ACHN (cell line): ENCODE measurements around the gene KRT6A.

ENCODE experiments used
- DNase-seq: peaks from one replicate; pipeline ENCODE4 v3.0.0-alpha.2; 2015
- in situ Hi-C: cut with HindIII; loops from 2 replicates; pipeline ENCODE4 v1.10.0; 2017; ENCODE audit warnings: low sequenced_read_pairs, low pct_ligation_motif_present, low pct_unique_long_range_greater_than_20kb

The KRT6A gene

DNA sequence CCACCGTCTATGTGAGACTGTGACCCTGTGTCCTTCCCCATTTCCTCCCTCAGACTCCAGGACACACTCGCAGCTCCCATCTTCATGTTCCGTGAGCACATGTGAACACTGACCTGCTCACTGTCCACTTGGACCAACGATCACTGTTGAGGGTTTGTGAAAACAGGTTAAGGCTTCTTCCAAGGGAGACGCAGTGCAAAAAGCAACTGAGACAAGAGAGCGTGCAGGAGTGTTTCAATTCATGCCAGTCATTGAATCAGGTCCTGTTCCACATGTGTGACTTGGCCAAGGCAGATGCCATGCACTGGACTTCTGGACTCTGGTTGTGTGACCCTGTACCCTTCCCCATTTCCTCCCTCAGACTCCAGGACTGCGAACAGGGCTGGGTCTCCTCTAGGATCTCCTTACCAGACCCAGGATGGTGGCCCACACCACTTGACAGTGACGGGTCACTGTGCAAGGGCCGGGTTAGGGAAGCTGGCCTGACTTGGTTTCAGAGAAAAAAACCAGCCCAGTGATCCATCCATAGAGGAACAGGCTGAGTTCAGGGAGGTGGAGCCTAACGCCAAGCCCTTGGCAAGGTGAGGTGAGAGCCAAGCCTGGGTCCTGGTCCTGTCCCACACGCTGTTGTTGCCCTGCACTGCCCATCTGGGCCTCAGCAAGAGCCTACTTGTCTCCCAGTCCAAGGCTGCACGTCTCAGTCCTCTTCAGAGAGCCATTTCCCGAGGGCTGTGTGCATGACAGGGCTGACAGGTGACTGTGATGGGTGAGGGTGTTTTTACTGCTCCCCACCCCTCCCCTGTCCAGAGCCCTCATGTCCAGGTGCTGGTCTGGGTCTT is 32.8 kb upstream of the KRT6A start:
- no peak for DNase-seq
- in situ Hi-C loops, result no loop called here

GRCh38 chr12:52524898-52525591 is 32.0 kb upstream of the KRT6A start:
- in situ Hi-C loops, result no loop called here
- no peak for DNase-seq

GRCh38 chr12:52524241-52524897 is 31.3 kb upstream of the KRT6A start:
- no peak for DNase-seq
- in situ Hi-C loops, result no loop called here

- in situ Hi-C loops, result no loop called here
- no peak for DNase-seq
Observed at GRCh38 chr12:52523824-52524223, 30.8 kb upstream of the KRT6A start.

- in situ Hi-C loops, result no loop called here
- DNase-seq, result no peak
Observed at GRCh38 chr12:52522346-52523011, 29.4 kb upstream of the KRT6A start.

DNA sequence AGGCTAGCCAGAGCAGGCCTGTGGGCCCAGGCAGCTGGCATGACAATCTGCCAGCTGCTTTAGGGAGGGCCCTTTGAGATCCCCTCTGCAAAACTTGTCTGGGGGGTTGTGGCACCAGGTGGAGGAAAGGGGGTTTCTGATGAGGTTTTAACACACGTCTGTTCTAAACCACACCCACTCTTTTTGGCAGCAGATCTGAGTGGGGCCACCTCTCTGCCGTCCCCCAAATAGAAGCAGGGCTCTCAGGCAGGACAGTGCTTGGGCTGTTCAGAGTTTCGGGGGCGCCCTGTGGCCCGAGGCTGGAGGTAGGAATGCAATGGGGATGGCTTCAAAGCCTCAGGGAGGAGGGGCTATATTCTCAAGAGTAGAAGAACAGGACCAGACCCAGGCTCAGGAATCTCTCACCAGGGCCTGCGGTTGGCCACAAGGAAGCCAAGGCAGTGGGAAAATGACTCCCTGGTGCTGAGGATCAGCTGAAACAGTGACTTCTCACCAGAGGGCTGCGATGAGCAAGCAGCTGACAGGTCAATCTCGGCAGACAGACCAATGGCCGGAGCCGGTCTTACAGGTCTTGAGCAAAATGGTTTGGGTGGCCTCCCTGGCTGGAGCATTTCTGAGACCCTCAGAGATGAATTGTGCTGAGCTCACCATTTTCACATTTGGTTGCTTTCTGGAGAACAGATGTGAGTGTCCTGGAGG is 28.7 kb upstream of the KRT6A start:
- in situ Hi-C loops, result no loop called here

DNA sequence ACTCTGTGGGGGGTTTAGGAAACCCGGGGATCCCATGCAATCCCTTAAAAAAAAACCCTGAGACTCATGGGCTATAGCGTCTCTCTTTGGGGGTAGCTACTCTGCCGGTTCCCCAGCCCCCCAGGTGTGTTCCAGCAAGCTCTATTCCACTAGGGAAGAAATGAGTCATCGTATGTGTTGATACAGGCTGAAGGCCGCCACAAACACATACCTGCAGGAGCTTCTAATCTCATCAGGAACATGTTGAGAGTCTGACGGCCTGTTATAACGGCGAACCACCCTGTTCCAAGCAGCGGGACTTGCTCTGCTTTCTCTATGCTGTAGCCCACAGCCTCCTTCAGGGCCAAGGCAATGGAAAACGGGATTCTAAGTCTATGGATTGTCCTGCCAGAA is 28.1 kb upstream of the KRT6A start:
- in situ Hi-C loops, result no loop called here
- no peak for DNase-seq

More for the DNA sequence above, 28.7 kb upstream of the KRT6A start:
- no peak for DNase-seq

- no peak for DNase-seq
- in situ Hi-C loops, result no loop called here
Observed at GRCh38 chr12:52519826-52520662, 27.0 kb upstream of the KRT6A start, which contains the start of gene KRT5. KRT5 (minus strand) TSS chr12:52520394; CDS start chr12:52520296, 98 bp downstream.

DNA sequence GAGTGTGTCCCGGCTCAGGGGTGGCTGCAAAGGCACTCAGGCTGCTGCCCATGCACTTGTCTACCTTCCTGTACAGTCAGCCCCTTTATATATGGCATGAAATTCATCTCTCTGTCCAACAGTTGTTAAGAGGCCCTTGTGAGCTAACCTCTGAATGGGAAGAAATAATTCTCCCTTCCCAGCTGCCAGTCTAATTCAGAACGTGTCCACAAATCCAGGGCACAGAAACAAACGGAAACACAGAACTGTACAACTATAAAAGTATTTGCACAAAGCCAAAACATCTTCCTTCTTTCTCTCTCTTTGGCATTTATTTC is 26.3 kb upstream of the KRT6A start:
- DNase-seq, result no peak
- in situ Hi-C loops, result no loop called here

DNA sequence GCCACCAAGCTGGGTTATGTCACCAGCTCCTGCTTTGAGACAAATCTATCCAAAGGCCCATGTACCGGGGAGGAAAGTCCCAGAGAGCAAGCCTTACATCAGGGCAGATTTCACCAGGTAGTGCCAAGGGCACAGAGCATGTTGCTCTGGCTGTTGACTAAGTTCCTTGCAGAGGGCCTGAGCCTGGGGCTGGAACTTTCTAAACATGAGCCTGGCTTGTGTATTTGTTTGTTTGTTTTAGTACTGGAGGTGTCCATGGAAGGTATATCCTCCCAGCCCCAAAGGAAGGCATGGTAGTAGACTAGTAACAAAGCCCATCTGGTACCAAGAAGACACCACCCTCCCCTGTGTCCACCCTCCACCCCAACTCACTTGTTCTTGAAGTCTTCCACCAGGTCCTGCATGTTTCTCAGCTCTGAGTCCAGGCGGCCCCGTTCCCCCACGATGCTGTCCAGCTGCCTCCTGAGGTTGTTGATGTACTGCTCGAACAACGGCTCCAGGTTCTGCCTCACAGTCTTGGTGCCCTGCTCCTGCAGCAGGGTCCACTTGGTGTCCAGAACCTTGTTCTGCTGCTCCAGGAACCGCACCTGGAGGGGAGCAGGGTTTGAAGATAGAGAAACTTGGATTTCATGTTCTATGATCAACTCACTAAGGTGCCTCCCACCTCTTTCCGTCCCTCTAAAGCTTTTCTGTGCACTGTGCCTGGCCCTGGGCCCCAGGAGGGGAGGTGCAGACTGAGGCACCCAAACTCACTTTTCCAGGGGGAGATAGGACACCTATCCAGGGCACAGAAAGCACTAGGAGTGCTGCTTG is 25.7 kb upstream of the KRT6A start:
- in situ Hi-C loops, result no loop called here
- no peak for DNase-seq

- in situ Hi-C loops, result no loop called here
- DNase-seq, result no peak
Observed at GRCh38 chr12:52517888-52518287, 24.8 kb upstream of the KRT6A start.

DNA sequence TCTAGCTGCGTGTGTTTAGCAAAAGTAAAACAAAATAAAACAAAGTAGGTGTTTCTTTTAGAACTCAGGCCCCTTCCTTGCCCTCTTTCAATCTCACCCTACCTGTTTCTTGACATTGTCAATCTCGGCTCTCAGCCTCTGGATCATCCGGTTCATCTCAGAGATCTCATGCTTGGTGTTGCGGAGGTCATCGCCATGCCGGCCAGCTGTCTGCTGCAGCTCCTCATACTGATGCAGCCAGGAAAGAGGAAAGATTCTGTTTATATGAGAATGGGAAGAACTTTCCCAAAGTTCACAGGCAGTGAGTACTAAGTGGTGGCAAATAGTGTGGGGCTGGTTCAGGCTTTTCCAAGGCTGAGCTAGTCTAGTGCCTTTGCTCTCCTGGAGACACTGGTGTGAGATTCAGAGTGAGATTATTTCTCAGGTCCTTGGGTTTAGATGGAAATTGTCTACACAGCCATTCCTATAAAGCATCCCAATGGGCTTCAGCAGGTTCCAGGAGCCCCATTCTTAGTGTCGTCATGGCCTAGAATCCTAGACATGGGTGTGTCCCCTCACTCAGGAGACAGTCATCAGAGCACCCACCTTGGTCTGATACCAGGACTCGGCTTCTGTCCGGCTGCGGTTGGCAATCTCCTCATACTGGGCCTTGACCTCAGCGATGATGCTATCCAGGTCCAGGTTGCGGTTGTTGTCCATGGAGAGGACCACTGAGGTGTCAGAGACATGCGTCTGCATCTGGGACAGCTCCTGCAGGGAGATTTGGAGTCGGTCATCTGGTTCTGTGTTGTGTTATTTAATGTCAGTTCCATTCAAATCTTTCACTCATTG is 24.2 kb upstream of the KRT6A start:
- no peak for DNase-seq
- in situ Hi-C loops, result no loop called here

- no peak for DNase-seq
- in situ Hi-C loops, result no loop called here
Observed at GRCh38 chr12:52515927-52516831, 23.1 kb upstream of the KRT6A start.

DNA sequence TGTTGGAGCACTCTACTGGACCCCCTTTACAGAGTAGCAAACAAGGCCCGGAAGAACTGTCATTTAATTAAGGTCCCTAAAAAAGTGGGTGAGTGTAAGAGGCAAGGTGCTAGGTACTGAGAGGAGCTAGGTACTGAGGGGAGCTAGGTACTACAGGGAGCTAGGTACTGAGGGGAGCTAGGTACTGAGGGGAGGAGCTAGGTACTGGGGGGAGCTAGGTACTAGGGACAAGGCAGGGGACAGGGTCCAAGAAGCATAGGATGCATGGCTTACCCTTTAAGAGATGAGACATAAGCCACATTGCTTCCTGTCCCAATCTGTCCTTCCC is 22.2 kb upstream of the KRT6A start:
- in situ Hi-C loops, result no loop called here
- no peak for DNase-seq

DNA sequence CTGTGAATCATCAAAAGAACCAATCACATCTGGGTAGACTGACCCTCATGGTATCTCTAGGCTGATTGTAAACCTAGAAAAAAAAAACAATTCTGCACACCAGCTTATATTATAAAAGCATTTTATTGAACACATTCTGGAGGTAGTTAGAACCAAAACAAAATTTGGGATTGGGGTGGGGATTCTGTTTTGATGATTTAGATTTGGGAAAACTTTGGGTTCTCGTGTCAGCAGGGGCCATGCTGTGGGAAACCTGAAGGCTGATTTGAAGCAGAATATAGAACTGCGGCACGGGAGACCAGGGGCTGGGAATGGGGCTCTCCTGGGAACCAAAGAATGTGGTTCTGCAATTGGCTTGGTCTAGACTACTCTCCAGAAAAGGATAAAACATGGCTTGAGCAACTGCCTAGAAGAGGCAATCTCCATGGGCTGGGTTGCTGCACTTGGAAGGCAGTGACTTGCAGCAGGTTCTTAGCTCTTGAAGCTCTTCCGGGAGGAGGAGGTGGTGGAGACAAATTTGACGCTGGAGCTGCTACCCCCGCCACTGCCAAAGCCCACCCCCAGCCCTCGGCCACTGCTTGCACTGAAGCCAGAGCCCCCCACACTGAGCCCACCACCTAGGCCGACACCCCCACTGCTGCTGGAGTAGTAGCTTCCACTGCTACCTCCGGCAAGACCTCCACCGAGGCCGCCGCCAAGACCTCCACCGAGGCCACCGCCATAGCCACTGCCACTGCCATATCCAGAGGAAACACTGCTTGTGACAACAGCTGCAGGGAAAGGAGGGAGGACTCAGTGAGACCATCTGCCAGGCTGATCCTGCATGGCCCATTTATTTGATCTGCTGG is 21.6 kb upstream of the KRT6A start:
- DNase-seq, result no peak
- in situ Hi-C loops, result no loop called here
